Neural progenitor cell (in vitro differentiated cells): ENCODE measurements around the gene CHST6. TPM values are rescaled to one million over a fixed set of nuclear protein-coding genes. Genes with fewer than 3 reads are reported as not detected.
"Not testable (repeated sequence)": the region's sequence is repeated elsewhere in the genome, so short reads cannot be mapped to it uniquely, and the experiment has no call there.

Experiments
- DNase-seq: peaks from one replicate; pipeline ENCODE4 v3.0.0-alpha.2; 2016; ENCODE audit warnings: low spot score
- H2AFZ ChIP-seq: fragments of 200-600 bp; sonication (generic); replicated peaks from 2 replicates; pipeline ENCODE4 v1.6.1; 2016; ENCODE audit warnings: antibody characterized with exemption
- H3F3A ChIP-seq: fragments of 200-600 bp; sonication (generic); 2 replicates; pipeline ENCODE4 v1.6.1; 2016; ENCODE audit warnings: antibody characterized with exemption, low read depth
- H3K27ac ChIP-seq: fragments of 200-600 bp; sonication (generic); 2 replicates; pipeline ENCODE4 v1.5.1; 2016; ENCODE audit warnings: mild to moderate bottlenecking
- H3K27me3 ChIP-seq: fragments of 200-600 bp; sonication (generic); 2 replicates; pipeline ENCODE4 v1.6.1; 2016; ENCODE audit warnings: mild to moderate bottlenecking, moderate library complexity
- H3K36me3 ChIP-seq: fragments of 200-600 bp; sonication (generic); 2 replicates; pipeline ENCODE4 v1.5.1; 2016
- H3K4me1 ChIP-seq: fragments of 200-600 bp; sonication (generic); 2 replicates; pipeline ENCODE4 v1.6.1; 2016; ENCODE audit warnings: mixed run types
- H3K4me2 ChIP-seq: fragments of 200-600 bp; sonication (generic); 2 replicates; pipeline ENCODE4 v1.6.1; 2016
- H3K4me3 ChIP-seq: fragments of 200-600 bp; sonication (generic); 2 replicates; pipeline ENCODE4 v1.5.1; 2016
- H3K79me2 ChIP-seq: fragments of 200-600 bp; sonication (generic); 2 replicates; pipeline ENCODE4 v1.6.1; 2016; ENCODE audit warnings: low read depth
- H3K9ac ChIP-seq: fragments of 200-600 bp; sonication (generic); 2 replicates; pipeline ENCODE4 v1.6.1; 2016
- H3K9me3 ChIP-seq: fragments of 200-600 bp; sonication (generic); 2 replicates; pipeline ENCODE4 v1.5.1; 2016; ENCODE audit warnings: low read depth
- H4K20me1 ChIP-seq: fragments of 200-600 bp; sonication (generic); 2 replicates; pipeline ENCODE4 v1.6.1; 2016; ENCODE audit warnings: low read depth
- H3K27ac Mint-ChIP-seq: 3 replicates; pipeline ENCODE4 v1.8.0; 2021; ENCODE audit warnings: mixed read lengths
- H3K27me3 Mint-ChIP-seq: 2 replicates; pipeline ENCODE4 v1.8.0; 2022; ENCODE audit warnings: low read depth, mild to moderate bottlenecking, inconsistent platforms, moderate library complexity, mixed read lengths; ENCODE audit not compliant: insufficient read depth
- H3K36me3 Mint-ChIP-seq: 3 replicates; pipeline ENCODE4 v1.8.0; 2021; ENCODE audit warnings: mixed read lengths
- H3K4me1 Mint-ChIP-seq: 3 replicates; pipeline ENCODE4 v1.8.0; 2021; ENCODE audit warnings: mixed read lengths
- H3K4me3 Mint-ChIP-seq: 3 replicates; pipeline ENCODE4 v1.8.0; 2021; ENCODE audit warnings: mild to moderate bottlenecking, moderate library complexity, mixed read lengths
- H3K9me3 Mint-ChIP-seq: 3 replicates; pipeline ENCODE4 v1.8.0; 2020; ENCODE audit warnings: mixed read lengths
- CTCF ChIP-seq: fragments of 200-600 bp; sonication (generic); IDR thresholded peaks from 2 replicates; pipeline ENCODE4 v1.5.1; 2017; ENCODE audit warnings: antibody characterized with exemption, mild to moderate bottlenecking
- EZH2 ChIP-seq: fragments of 200-600 bp; sonication (generic); IDR thresholded peaks from 2 replicates; pipeline ENCODE4 v1.6.1; 2017; ENCODE audit warnings: antibody characterized with exemption, mild to moderate bottlenecking, moderate library complexity
- EZH2phosphoT487 ChIP-seq: fragments of 200-600 bp; sonication (generic); IDR thresholded peaks from 2 replicates; pipeline ENCODE4 v1.6.1; 2017; ENCODE audit warnings: antibody characterized with exemption
- total RNA-seq: library from RNA; depleted of rRNA; stranded (reverse); fragments of >200 nt; gene quantifications from 2 replicates; pipeline ENCODE4 v1.2.3, GENCODE V29; 2015; ENCODE audit warnings: low replicate concordance

CHST6 gene
- total RNA-seq, 1 donor from 2014 or later = 6.2 TPM

DNA sequence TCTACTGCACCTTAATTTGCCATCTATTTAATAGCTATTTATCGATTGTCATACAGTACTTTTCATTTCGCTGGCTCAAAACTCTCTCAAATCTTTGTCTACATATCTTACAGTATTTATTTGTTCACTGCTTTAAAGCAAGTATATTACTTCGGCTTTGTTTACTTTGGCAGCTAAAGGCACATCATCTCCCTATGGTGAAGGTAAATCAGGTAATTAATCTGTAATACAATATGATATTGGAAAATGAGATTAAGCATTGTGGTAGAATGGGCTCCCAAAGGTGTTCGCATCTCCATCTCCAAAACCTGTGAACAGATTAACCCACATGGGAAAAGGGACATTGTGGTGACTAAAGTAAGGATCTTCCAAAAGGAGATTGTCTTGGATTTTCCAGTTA, 37.2 kb downstream of the CHST6 start:
- H3K9me3 Mint-ChIP-seq = no peaks in the 10 kb centered on the region
- Histone ChIP-seq H3K27me3 (no peaks in the 10 kb centered on the region), H3K79me2 (peaks cover 97% of the 10 kb centered on the region), H3K36me3 (no peaks in the 10 kb centered on the region), H3K9me3 (no peaks in the 10 kb centered on the region), H3K4me2 (no peak overlapping the region), H3F3A (peaks cover 31% of the 10 kb centered on the region), H3K4me3 (no peak overlapping the region), H3K9ac (no peak overlapping the region), H4K20me1 (peaks cover 98% of the 10 kb centered on the region), H3K4me1 (peaks cover 70% of the 10 kb centered on the region), H2AFZ (no peak overlapping the region), H3K27ac (no peak overlapping the region)
- H3K36me3 Mint-ChIP-seq = peaks cover 23% of the 10 kb centered on the region
- H3K4me1 Mint-ChIP-seq = peaks cover 73% of the 10 kb centered on the region
- no peak overlapping the region for H3K4me3 Mint-ChIP-seq
- TF ChIP-seq CTCF (no peak), EZH2 (no peak), EZH2phosphoT487 (no peak)
- peaks cover 2% of the 10 kb centered on the region for H3K27me3 Mint-ChIP-seq
- DNase-seq = no peak
- H3K27ac Mint-ChIP-seq = no peak overlapping the region

- Histone ChIP-seq H3K36me3 (no peaks in the 10 kb centered on the region), H3K4me1 (peaks cover 65% of the 10 kb centered on the region), H3F3A (peaks cover 31% of the 10 kb centered on the region), H3K27me3 (no peaks in the 10 kb centered on the region), H2AFZ (no peak overlapping the region), H3K4me3 (no peak overlapping the region), H3K27ac (no peak overlapping the region), H3K9ac (no peak overlapping the region), H3K4me2 (no peak overlapping the region), H3K79me2 (peaks cover 97% of the 10 kb centered on the region), H4K20me1 (peaks cover 98% of the 10 kb centered on the region), H3K9me3 (no peaks in the 10 kb centered on the region)
- TF ChIP-seq EZH2phosphoT487 (no peak), EZH2 (no peak), CTCF (no peak)
- H3K27ac Mint-ChIP-seq = peak overlapping the region; percentile 37
- peaks cover 28% of the 10 kb centered on the region for H3K36me3 Mint-ChIP-seq
- H3K27me3 Mint-ChIP-seq = peaks cover 2% of the 10 kb centered on the region
- H3K4me1 Mint-ChIP-seq = peaks cover 69% of the 10 kb centered on the region
- H3K9me3 Mint-ChIP-seq = no peaks in the 10 kb centered on the region
- no peak overlapping the region for H3K4me3 Mint-ChIP-seq
- DNase-seq = no peak
Observed at GRCh38 chr16:75457485-75458021, 37.7 kb downstream of the CHST6 start.

GRCh38 chr16:75456971-75457370, 38.3 kb downstream of the CHST6 start:
- Mint-ChIP-seq H3K9me3 (no peaks in the 10 kb centered on the region), H3K27ac (peak overlapping the region; percentile 27), H3K36me3 (peaks cover 30% of the 10 kb centered on the region), H3K27me3 (peaks cover 2% of the 10 kb centered on the region), H3K4me1 (peaks cover 69% of the 10 kb centered on the region), H3K4me3 (peak overlapping the region; percentile 59)
- H4K20me1 ChIP-seq = peaks cover 97% of the 10 kb centered on the region
- H3K4me2 ChIP-seq = peak overlapping the region; percentile 67
- no peak overlapping the region for H3K9ac ChIP-seq
- H3K4me1 ChIP-seq = peaks cover 64% of the 10 kb centered on the region
- H3K27me3 ChIP-seq = no peaks in the 10 kb centered on the region
- H3K4me3 ChIP-seq = no peak overlapping the region
- peaks cover 31% of the 10 kb centered on the region for H3F3A ChIP-seq
- DNase-seq = no peak
- no peaks in the 10 kb centered on the region for H3K36me3 ChIP-seq
- no peak overlapping the region for H3K27ac ChIP-seq
- H2AFZ ChIP-seq = no peak overlapping the region
- TF ChIP-seq EZH2 (no peak), EZH2phosphoT487 (no peak), CTCF (no peak)
- no peaks in the 10 kb centered on the region for H3K9me3 ChIP-seq
- peaks cover 97% of the 10 kb centered on the region for H3K79me2 ChIP-seq

DNA sequence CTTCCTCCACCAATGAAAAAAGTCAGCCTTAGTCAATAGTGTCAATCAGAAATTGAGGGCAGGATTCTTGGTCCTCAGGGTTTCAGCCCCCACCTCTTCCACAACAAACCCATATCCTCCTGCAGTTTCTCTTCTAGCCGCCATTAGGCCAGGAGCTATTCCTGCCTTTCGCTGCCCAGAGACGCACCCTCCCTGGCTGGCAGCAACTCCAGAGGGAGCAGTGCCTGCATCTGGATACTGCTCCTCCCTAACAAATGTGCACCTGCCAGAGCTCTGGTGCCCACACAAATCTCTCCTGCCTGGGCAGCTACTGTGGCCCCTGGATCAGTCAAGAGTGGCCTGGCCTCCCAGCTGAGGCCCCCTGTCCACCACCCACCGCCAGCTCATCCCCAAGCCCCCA, 38.8 kb downstream of the CHST6 start:
- not testable (repeated sequence) for H3K4me3 ChIP-seq, H3K9ac ChIP-seq, H3K9me3 ChIP-seq, H3K9me3 Mint-ChIP-seq, H3K36me3 ChIP-seq, H3K27me3 Mint-ChIP-seq, H3K27ac ChIP-seq, DNase-seq, H3K27me3 ChIP-seq, H2AFZ ChIP-seq
- Mint-ChIP-seq H3K27ac (peak overlapping the region; percentile 27), H3K4me1 (peaks cover 65% of the 10 kb centered on the region), H3K36me3 (peaks cover 27% of the 10 kb centered on the region), H3K4me3 (peak overlapping the region; percentile 59)
- Histone ChIP-seq H3K79me2 (peaks cover 97% of the 10 kb centered on the region), H3F3A (peaks cover 31% of the 10 kb centered on the region), H3K4me1 (peaks cover 64% of the 10 kb centered on the region), H3K4me2 (peak overlapping the region; percentile 67), H4K20me1 (peaks cover 92% of the 10 kb centered on the region)
